ENCODE results near the gene C1GALT1.

C1GALT1 gene

GRCh38 chr7:7265081-7266075, 83.0 kb downstream of the C1GALT1 start:
- H3K27me3 ChIP-seq (ENCODE audit: control insufficient read depth, insufficient read depth, low read length), result no peaks in the 10 kb centered on the region
- no peaks in the 10 kb centered on the region for H3K36me3 ChIP-seq (ENCODE audit: insufficient read depth, low read length)
- no peaks in the 10 kb centered on the region for H3K4me1 ChIP-seq (ENCODE audit: control insufficient read depth, insufficient read depth, low read length)
- H3K9ac ChIP-seq (ENCODE audit: low read depth, low read length), result no peak overlapping the region
- no peaks in the 10 kb centered on the region for H3K9me3 ChIP-seq (replicated peaks; ENCODE audit: low read length)
- no peak overlapping the region for H3K4me2 ChIP-seq (ENCODE audit: low read length)
- no peak overlapping the region for H3K4me3 ChIP-seq (ENCODE audit: low read length)

DNA sequence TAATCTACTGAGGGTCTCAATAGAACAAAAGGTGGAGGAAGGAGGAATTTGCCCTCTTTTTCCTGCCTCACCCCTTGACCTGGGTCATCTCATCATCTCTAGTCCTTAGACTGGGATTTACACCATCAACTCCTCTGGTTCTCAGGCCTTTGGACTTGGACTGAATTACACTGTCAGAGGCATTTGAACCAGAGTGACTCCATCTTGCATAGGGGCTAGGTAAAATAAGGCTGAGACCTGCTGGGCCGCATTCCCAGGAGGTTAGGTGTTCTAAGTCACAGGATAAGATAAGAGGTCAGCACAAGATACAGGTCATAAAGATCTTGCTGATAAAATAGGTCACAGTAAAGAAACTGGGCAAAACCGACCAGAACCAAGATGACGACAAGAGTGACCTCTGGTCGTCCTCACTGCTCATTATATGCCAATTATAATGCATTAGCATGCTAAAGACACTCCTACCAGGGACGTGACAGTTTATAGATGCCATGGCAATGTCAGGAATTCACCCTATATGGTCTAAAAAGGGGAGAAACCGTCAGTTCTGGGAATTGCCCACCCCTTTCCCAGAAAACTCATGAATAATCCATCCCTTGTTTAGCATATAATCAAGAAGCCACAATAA, 84.0 kb downstream of the C1GALT1 start:
- H3K4me2 ChIP-seq (ENCODE audit: low read length), result no peak overlapping the region
- H3K9me3 ChIP-seq (replicated peaks; ENCODE audit: low read length), result no peaks in the 10 kb centered on the region
- H3K36me3 ChIP-seq (ENCODE audit: insufficient read depth, low read length), result no peaks in the 10 kb centered on the region
- no peaks in the 10 kb centered on the region for H3K27me3 ChIP-seq (ENCODE audit: control insufficient read depth, insufficient read depth, low read length)
- H3K9ac ChIP-seq (ENCODE audit: low read depth, low read length), result no peak overlapping the region
- H3K4me3 ChIP-seq (ENCODE audit: low read length), result no peak overlapping the region
- H3K4me1 ChIP-seq (ENCODE audit: control insufficient read depth, insufficient read depth, low read length), result peaks cover 4% of the 10 kb centered on the region

GRCh38 chr7:7271094-7271874, 88.9 kb downstream of the C1GALT1 start:
- peaks cover 4% of the 10 kb centered on the region for H3K4me1 ChIP-seq (ENCODE audit: control insufficient read depth, insufficient read depth, low read length)
- no peak overlapping the region for H3K9ac ChIP-seq (ENCODE audit: low read depth, low read length)
- H3K9me3 ChIP-seq (replicated peaks; ENCODE audit: low read length), result no peaks in the 10 kb centered on the region
- H3K36me3 ChIP-seq (ENCODE audit: insufficient read depth, low read length), result no peaks in the 10 kb centered on the region
- no peaks in the 10 kb centered on the region for H3K27me3 ChIP-seq (ENCODE audit: control insufficient read depth, insufficient read depth, low read length)
- no peak overlapping the region for H3K4me3 ChIP-seq (ENCODE audit: low read length)
- no peak overlapping the region for H3K4me2 ChIP-seq (ENCODE audit: low read length)

- H3K27me3 ChIP-seq (ENCODE audit: control insufficient read depth, insufficient read depth, low read length), result no peaks in the 10 kb centered on the region
- no peaks in the 10 kb centered on the region for H3K9me3 ChIP-seq (replicated peaks; ENCODE audit: low read length)
- H3K4me3 ChIP-seq (ENCODE audit: low read length), result no peak overlapping the region
Observed at GRCh38 chr7:7272294-7272693, 90.0 kb downstream of the C1GALT1 start.

DNA sequence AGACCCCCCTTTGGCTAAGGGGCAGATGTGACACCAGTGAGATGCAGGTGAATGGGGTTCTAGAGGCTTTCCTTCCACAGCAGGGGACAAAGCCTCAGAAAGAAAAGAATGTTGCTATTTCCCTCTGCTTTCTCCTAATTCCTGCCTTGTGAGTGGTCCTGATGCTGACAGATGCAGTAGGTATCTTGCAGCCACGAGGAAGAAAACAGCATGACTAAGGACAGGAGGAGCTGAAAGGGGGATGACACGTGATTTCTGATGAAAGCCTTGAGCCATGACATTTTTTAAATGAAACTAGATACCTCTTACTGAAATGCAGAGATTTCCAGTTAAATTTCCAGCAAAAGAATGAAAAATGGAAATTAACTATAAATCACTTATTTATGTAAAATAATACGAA, 92.4 kb downstream of the C1GALT1 start:
- Histone ChIP-seq H3K4me3 (ENCODE audit: low read length) (no peak overlapping the region), H3K4me2 (ENCODE audit: low read length) (no peak overlapping the region), H3K9ac (ENCODE audit: low read depth, low read length) (no peak overlapping the region), H3K27me3 (ENCODE audit: control insufficient read depth, insufficient read depth, low read length) (no peaks in the 10 kb centered on the region), H3K9me3 (replicated peaks; ENCODE audit: low read length) (no peaks in the 10 kb centered on the region), H3K4me1 (ENCODE audit: control insufficient read depth, insufficient read depth, low read length) (peaks cover 4% of the 10 kb centered on the region), H3K36me3 (ENCODE audit: insufficient read depth, low read length) (no peaks in the 10 kb centered on the region)

More at GRCh38 chr7:7272294-7272693, 90.0 kb downstream of the C1GALT1 start:
- no peaks in the 10 kb centered on the region for H3K36me3 ChIP-seq (ENCODE audit: insufficient read depth, low read length)
- H3K4me2 ChIP-seq (ENCODE audit: low read length), result no peak overlapping the region
- H3K9ac ChIP-seq (ENCODE audit: low read depth, low read length), result no peak overlapping the region
- H3K4me1 ChIP-seq (ENCODE audit: control insufficient read depth, insufficient read depth, low read length), result peaks cover 4% of the 10 kb centered on the region

GRCh38 chr7:7276161-7276560, 93.8 kb downstream of the C1GALT1 start:
- Histone ChIP-seq H3K9me3 (replicated peaks; ENCODE audit: low read length) (no peaks in the 10 kb centered on the region), H3K36me3 (ENCODE audit: insufficient read depth, low read length) (no peaks in the 10 kb centered on the region), H3K4me3 (ENCODE audit: low read length) (no peak overlapping the region), H3K4me1 (ENCODE audit: control insufficient read depth, insufficient read depth, low read length) (peaks cover 1% of the 10 kb centered on the region), H3K4me2 (ENCODE audit: low read length) (no peak overlapping the region), H3K9ac (ENCODE audit: low read depth, low read length) (no peak overlapping the region), H3K27me3 (ENCODE audit: control insufficient read depth, insufficient read depth, low read length) (no peaks in the 10 kb centered on the region)

DNA sequence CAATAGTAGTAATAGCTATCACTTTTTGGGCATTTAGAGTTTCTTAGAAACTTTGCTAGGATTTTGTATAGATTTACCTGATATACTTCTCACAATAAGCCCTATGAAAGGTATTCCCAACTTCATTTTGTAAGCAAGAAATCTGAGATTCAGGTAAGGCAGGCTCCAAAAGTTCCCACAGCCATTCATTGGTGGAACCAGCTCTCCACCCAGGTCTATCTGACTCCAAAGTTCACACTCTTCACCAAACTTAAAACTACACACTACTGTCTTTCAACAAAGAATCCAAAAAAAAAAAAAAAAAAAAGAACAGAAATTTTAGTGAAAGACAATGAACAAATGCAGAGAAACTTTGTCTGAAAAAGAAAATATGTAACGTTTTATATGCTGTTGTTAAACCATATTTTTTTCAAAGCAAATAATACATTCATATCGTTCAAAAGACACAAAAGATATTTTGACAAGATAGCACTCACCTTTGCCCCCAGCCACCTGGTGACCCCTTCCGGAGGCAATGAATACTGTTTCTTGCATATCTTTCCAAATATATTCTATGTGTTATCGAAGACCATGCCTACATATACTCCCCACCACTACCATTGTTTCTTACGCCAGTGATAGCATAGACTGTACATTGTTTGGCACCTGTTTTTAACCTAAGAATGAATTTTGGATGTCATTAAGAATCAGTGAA, 108.2 kb downstream of the C1GALT1 start:
- Histone ChIP-seq H3K36me3 (ENCODE audit: insufficient read depth, low read length) (no peaks in the 10 kb centered on the region), H3K9me3 (replicated peaks; ENCODE audit: low read length) (no peaks in the 10 kb centered on the region), H3K4me1 (ENCODE audit: control insufficient read depth, insufficient read depth, low read length) (no peaks in the 10 kb centered on the region), H3K4me3 (ENCODE audit: low read length) (no peak overlapping the region), H3K9ac (ENCODE audit: low read depth, low read length) (no peak overlapping the region), H3K4me2 (ENCODE audit: low read length) (no peak overlapping the region), H3K27me3 (ENCODE audit: control insufficient read depth, insufficient read depth, low read length) (no peaks in the 10 kb centered on the region)

GRCh38 chr7:7292085-7292484, 109.7 kb downstream of the C1GALT1 start:
- H3K27me3 ChIP-seq (ENCODE audit: control insufficient read depth, insufficient read depth, low read length), result no peaks in the 10 kb centered on the region
- H3K9me3 ChIP-seq (replicated peaks; ENCODE audit: low read length), result no peaks in the 10 kb centered on the region
- no peak overlapping the region for H3K9ac ChIP-seq (ENCODE audit: low read depth, low read length)
- H3K4me1 ChIP-seq (ENCODE audit: control insufficient read depth, insufficient read depth, low read length), result no peaks in the 10 kb centered on the region
- H3K36me3 ChIP-seq (ENCODE audit: insufficient read depth, low read length), result no peaks in the 10 kb centered on the region
- H3K4me3 ChIP-seq (ENCODE audit: low read length), result no peak overlapping the region
- H3K4me2 ChIP-seq (ENCODE audit: low read length), result no peak overlapping the region

DNA sequence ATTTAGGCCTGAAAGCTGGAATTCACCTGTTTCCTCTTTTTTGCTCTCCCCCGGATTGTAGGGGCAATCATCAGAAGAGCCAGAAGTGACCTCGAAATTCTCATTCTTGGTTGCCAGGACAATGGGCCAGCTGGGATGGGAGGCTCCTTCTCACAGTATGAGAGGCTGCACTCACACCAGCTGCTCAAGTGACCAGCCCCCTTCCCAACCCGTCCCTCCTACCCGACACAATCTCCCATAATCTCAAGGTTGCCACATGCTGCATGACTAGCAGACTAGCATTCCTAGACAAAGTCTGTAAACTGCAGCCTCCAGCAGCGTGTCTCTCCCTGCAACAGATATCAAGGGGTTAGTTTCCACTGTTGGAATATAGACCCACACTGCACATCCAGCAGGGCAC, 110.3 kb downstream of the C1GALT1 start:
- Histone ChIP-seq H3K4me1 (ENCODE audit: control insufficient read depth, insufficient read depth, low read length) (no peaks in the 10 kb centered on the region), H3K36me3 (ENCODE audit: insufficient read depth, low read length) (no peaks in the 10 kb centered on the region), H3K9ac (ENCODE audit: low read depth, low read length) (no peak overlapping the region), H3K27me3 (ENCODE audit: control insufficient read depth, insufficient read depth, low read length) (no peaks in the 10 kb centered on the region), H3K4me3 (ENCODE audit: low read length) (no peak overlapping the region), H3K9me3 (replicated peaks; ENCODE audit: low read length) (no peaks in the 10 kb centered on the region), H3K4me2 (ENCODE audit: low read length) (no peak overlapping the region)

DNA sequence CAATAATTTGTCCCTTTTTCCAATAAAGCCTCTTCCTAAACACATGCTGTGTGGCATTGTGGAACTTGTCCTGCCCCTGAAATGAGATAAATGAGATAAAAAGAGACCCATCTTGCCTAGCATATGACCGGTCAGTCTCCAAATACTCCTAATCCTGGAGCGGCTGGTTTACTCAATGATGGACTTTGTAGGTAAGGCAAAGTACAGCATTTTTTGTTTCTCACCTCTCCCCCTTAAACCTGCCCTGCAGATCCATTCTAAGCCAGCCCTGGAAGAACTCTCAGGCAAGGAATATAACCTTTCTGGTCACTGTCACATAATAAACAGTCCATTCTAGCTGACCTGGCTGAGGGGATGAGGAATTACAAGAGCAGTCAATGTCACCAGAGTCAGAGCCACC, 110.7 kb downstream of the C1GALT1 start:
- no peak overlapping the region for H3K4me2 ChIP-seq (ENCODE audit: low read length)
- H3K9me3 ChIP-seq (replicated peaks; ENCODE audit: low read length), result no peaks in the 10 kb centered on the region
- H3K4me3 ChIP-seq (ENCODE audit: low read length), result no peak overlapping the region
- no peaks in the 10 kb centered on the region for H3K27me3 ChIP-seq (ENCODE audit: control insufficient read depth, insufficient read depth, low read length)
- H3K9ac ChIP-seq (ENCODE audit: low read depth, low read length), result no peak overlapping the region
- no peaks in the 10 kb centered on the region for H3K4me1 ChIP-seq (ENCODE audit: control insufficient read depth, insufficient read depth, low read length)
- no peaks in the 10 kb centered on the region for H3K36me3 ChIP-seq (ENCODE audit: insufficient read depth, low read length)

- H3K9ac ChIP-seq (ENCODE audit: low read depth, low read length), result no peak overlapping the region
- no peaks in the 10 kb centered on the region for H3K9me3 ChIP-seq (replicated peaks; ENCODE audit: low read length)
- H3K4me3 ChIP-seq (ENCODE audit: low read length), result no peak overlapping the region
- no peak overlapping the region for H3K4me2 ChIP-seq (ENCODE audit: low read length)
- no peaks in the 10 kb centered on the region for H3K4me1 ChIP-seq (ENCODE audit: control insufficient read depth, insufficient read depth, low read length)
- no peaks in the 10 kb centered on the region for H3K36me3 ChIP-seq (ENCODE audit: insufficient read depth, low read length)
- no peaks in the 10 kb centered on the region for H3K27me3 ChIP-seq (ENCODE audit: control insufficient read depth, insufficient read depth, low read length)
Observed at GRCh38 chr7:7294911-7295310, 112.6 kb downstream of the C1GALT1 start.

Data from skeletal muscle satellite cell (primary cell).